HG03439 (cell line): Measurements from ENCODE around the gene DLG5.

Experiments used
- ATAC-seq: cut with Tn5 transposase; IDR thresholded peaks from one replicate; pipeline ENCODE4 v1.9.1; 2021; ENCODE audit warnings: mild to moderate bottlenecking, moderate library complexity; ENCODE audit not compliant: unreplicated experiment

The DLG5 gene

DNA sequence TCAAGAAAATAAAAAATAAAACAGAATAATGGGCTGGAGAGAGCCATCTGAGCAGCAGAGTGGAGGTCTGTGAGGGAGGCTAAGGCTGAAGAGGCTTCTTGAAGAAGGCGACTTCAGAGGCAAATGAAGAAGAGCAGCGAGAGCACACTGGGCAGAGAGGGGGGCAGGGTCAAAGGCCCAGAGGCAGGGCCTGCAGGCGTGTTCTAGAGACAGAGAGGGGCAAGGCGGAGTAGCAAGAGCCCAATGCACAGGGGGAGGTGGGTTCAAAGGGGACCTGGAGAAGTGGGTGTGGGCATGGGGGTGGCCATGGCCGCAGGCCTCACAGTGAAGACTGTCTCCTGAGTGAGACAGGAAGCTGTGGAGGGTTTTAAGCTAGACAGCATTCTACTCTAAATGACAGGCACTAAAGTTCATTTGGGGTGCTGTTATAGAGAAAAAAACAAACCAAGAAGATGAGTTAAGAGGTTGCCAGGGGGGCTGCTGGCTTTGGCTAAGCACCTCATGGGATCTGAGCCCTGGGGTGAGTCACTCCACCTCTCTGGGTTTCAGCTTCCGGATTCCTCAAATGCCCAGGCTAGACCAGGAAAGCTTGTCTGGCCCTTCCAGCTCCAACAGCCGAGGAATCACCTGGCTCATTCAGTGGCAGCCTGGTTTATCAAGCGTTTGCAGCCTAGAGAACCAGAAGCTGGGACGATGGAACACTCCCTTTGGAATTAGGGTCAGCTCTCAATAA lies 81.7 kb downstream of the DLG5 start:
- ATAC-seq = no peak

DNA sequence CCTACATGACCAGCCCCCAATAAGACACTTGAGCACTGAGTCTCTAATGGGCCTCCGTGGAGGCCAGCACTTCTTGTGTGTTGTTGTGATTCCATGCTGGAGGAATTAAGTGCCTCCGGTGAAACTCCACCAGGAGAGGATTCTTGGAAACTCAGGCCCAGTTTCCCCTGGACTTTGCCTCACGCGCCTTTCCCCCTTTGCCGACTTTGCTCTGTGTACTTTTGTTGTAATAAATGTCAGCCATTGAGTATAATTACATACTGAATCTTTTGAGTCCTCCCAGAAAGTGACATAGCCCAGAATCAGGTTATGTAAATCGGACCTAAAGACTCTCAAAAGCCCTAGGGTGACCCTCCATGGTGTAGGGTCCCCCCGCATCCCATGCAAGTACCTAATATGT lies 82.4 kb downstream of the DLG5 start:
- no peak for ATAC-seq

GRCh38 chr10:77843264-77843663 lies 83.3 kb downstream of the DLG5 start:
- ATAC-seq = no peak

DNA sequence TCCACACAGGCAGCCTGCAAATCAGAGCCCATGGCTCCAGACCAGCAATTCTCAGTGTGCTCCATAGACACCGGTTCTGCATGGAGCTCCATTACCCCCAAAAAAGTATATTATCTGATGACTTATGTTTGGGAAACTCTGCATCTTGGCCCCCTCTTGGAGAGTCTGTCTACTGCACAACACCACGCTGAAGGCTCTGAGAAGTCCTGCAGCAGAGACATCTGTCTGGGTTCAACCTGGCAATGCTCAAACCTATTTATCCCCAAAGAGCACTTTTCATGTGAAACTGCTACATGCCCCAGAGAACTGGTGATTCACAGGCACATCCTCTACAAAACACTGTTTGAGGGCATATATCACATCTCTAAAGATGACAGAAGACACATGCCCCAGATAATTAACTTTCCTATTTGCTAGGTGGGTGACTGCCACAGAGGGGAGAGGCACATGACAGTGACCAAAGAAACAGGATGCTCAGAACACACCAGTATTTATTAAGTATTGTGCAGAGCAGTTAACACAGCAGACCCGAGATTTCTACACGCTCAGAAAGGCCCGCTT lies 83.8 kb downstream of the DLG5 start:
- ATAC-seq = no peak

DNA sequence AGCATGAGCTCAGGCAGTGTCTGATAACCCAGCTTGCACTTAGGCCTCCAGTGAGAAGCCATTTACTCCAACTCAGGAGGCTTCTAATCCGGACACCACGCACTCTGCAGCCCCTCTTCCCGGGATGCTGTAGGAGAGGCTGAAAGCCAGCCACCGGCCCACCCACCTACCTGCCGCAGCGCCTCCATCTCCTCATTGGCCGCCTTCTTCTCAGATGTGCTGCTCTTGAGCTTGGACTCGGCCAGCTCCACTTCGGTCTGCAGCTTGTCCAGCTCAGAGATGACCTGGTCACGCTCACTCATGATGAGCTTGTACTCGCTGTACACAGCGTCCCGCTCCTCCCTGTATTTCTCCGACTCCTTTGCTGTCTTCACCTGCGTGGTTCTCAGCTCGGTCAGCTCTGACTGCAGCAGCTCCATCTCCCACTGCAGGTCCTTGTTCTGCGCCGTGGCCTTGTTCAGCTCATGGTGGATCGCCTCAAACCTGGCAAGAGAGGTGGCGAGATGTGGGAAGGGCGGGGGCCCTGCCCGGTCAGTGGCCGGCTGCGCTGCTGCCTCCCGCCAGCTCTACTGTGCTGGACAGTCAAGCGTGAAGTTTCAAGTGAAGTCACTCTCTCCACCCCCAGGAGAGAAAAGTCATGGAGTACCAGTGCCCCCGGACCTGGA lies 84.7 kb downstream of the DLG5 start:
- ATAC-seq = no peak

DNA sequence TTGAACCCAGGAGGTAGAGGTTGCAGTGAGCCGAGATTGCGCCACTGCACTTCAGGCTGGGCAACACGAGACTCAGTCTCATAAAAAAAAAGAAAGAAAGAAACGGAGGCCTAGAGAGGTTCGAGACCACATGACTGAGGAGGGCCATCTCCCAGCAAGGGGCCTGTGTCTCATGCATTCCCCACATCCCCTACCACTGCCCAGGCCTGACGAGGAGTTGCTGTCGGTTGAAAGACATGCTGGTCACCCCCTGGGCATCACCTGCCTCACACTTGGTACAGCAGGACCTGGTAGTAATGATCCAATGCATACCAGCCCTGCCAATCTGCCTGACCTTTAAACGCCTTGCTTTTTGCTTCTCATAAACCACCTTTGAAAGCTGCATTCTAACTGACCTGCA lies 85.9 kb downstream of the DLG5 start:
- ATAC-seq = no peak

DNA sequence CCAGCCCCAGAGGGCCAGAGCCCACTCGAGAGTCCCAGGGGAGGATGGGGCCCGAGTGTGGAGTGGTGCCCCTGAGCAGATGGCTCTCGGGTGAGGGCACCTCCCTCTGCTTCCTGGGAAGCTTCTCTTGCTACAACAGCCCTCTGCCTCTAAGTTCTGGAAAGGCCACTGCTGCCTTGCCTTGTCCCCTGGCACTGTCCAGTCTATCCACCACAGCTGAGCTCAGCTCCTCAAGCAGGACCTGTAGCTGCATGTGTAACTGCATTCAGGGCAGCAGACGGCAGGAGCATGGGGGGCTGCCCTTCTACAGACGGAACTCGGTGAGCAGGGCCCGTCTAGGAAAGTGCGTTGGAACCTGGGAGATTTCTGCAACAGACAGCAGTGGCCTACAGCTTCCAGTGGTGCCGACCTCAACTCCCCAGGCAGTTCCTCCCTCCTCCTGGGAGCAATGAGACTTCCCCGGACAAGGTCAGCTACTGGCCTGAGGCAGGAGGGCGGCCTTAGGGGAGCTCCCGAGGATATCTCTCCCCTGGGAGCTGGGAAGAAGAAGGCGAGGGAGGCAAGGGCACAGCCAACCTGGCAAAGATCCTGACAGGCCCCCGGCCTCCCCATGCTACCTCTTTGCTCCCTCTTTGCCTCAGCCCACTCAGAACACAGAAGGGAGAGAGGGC lies 88.5 kb downstream of the DLG5 start:
- no peak for ATAC-seq

- ATAC-seq = peak; percentile 94
Observed at GRCh38 chr10:77837248-77837924, 89.2 kb downstream of the DLG5 start.

GRCh38 chr10:77836299-77836820 lies 90.2 kb downstream of the DLG5 start:
- peak; percentile 49 for ATAC-seq

- ATAC-seq = no peak
Observed at GRCh38 chr10:77835669-77836086, 90.9 kb downstream of the DLG5 start.

GRCh38 chr10:77834943-77835668 lies 91.4 kb downstream of the DLG5 start:
- no peak for ATAC-seq

DNA sequence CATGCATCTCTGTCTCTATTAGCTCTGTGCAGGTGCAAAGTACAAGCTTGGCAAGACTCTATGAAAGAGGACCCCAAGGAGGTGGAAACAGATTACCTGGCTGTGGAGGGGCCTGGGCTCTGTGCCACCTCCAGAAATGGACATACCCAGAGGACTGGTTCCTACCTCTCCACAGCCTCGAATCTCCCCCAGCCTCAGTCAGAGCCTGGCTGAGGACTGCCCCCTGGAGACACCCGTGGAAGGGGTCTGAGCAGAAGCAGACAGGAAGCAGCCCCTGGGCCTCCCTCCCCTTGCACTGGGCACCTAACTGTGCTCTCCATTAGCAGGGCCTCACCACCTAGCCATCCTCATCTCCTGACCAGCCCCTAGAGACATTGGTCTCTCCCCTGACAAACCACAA lies 92.0 kb downstream of the DLG5 start:
- no peak for ATAC-seq

DNA sequence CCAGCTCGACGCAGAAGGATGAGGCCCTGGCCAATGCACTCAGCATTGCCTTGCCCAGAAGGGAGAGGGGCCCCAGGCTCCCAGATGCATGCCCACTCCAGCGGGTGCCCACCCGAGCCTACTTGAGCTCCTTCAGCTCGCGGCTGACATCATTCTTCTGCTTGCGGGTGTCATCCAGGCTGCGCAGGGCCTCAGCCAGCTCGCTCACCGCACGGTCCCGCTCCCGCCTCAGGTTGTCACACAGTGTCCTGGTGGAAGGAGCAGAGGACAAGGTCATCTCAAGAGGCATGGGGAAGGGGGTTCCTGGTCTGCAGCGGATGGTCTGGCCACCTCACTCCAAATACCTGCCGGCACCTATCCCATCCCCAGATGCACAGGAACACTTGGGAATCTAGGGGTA lies 92.8 kb downstream of the DLG5 start:
- no peak for ATAC-seq

GRCh38 chr10:77833225-77833624 lies 93.3 kb downstream of the DLG5 start:
- ATAC-seq = no peak

DNA sequence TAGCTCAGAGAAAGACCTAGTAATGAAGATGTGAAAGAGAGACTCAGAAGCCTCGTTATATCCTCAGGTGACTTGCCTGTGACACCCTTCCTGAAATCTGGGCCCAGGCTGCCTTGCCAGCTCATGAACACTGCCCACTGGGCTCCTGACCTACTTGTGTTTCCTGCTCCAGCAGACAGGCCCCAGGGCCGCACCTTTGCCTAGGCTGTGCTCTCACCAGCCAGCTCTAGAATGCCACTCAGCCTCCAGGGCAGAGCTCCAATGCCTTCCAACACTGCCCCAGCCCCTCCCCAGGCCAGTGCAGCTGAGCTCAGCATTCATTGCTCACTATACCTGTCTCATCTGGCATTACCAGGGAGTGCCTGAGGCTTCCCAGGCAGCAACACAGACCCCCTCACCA lies 94.3 kb downstream of the DLG5 start:
- ATAC-seq = no peak

DNA sequence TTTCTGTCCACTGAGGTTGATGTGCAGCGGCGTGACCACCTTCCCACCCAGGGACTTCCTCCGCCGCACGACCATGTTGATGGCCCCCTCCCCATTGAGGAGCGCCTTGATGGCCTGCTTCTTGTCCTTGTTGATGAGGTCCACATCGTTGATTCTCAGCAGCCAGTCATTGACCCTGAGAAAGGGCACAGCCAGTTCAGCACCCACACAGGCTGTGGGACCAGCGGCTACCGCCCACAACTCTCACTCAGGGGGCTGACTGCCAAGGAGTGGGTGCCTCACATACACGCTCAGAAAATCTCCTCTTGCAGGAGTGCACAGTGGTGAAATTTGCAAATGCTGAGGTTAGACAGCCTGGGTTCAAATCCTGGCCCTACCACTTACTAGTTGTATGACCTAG lies 97.2 kb downstream of the DLG5 start:
- ATAC-seq = no peak

DNA sequence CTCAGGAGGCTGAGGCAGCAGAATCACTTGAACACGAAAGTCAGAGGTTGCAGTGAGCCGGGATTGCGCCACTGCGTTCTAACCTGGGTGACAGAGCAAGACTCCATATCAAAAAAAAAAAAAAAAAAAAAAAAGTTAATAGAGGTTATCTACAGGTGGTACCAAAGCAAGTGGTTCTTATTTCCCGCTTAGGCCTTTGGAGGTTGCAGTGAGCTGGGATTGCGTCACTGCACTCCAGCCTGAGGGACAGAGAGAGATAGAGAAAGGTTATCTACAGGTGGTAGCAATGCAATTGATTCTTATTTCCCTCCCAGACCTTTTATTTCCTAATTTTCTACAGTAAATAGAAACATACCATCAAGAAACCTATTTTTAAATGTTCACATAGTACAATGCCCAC lies 98.2 kb downstream of the DLG5 start:
- ATAC-seq = no peak

DNA sequence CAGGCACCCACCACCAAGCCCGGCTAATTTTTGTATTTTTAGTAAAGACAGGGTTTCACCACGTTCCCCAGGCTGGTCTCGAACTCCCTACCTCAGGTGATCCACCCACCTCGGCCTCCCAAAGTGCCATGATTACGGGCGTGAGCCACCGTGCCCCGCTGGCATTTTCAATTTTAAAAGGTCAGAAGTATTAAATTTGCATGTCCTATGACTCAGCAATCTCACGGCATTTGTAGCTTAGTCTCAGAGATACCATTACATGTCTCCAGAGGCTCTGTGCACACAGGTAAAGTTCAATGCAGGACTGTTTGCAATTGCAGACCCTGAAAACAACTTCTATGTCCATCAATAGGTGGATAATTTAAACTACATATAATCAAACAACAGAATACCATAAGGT lies 99.2 kb downstream of the DLG5 start:
- ATAC-seq = no peak

DNA sequence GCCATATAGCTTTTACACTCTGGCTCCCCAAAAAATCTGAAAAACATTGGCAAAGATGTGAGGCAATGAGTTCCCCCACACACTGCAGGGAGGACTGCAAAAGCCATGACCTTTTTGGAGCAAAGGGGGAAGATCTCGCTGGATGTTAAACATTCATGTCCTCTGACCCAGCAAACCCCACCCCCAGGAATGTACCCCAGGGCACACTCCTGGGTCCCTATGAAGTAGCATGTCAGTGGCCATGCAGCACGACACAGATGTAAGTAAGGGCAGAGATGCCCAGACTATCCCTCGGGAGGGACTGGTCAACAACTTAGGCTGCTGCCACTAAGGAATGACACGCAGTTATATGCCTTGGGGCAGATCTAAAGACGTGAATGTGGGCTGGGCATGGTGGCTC lies 100.6 kb downstream of the DLG5 start:
- no peak for ATAC-seq

DNA sequence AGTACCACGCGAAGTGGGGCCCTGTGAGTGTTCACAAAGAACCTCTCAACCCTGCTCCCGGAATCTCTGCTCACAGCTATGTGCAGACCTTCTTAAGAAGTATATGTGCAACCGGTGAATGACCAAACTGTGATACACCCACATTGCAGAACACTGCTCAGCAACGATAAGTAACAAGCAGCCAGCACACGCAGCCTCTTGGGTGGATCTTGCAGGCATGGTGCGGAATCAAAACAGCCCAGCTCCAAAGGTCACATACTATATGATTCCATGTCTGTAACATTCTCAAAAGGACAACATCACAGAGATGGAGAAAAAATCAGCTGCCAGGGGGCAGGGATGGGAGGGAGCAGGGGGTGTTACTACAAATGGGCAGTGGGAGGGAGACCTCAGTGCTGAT lies 101.6 kb downstream of the DLG5 start:
- ATAC-seq = no peak
